22Rv1 (cell line): Measurements from ENCODE around the gene AJM1.

Experiments used
- ZFX ChIP-seq: fragments of 450-650 bp; IDR thresholded peaks from 2 replicates; pipeline ENCODE4 v1.6.1; 2017; ENCODE audit warnings: antibody characterized with exemption, borderline replicate concordance
- TF ChIP-seq, protein P1 (sequence below): fragments of 450-650 bp; IDR thresholded peaks from 2 replicates; pipeline ENCODE4 v1.5.1; 2017; ENCODE audit warnings: mild to moderate bottlenecking

- TF ChIP-seq, protein P1, sequence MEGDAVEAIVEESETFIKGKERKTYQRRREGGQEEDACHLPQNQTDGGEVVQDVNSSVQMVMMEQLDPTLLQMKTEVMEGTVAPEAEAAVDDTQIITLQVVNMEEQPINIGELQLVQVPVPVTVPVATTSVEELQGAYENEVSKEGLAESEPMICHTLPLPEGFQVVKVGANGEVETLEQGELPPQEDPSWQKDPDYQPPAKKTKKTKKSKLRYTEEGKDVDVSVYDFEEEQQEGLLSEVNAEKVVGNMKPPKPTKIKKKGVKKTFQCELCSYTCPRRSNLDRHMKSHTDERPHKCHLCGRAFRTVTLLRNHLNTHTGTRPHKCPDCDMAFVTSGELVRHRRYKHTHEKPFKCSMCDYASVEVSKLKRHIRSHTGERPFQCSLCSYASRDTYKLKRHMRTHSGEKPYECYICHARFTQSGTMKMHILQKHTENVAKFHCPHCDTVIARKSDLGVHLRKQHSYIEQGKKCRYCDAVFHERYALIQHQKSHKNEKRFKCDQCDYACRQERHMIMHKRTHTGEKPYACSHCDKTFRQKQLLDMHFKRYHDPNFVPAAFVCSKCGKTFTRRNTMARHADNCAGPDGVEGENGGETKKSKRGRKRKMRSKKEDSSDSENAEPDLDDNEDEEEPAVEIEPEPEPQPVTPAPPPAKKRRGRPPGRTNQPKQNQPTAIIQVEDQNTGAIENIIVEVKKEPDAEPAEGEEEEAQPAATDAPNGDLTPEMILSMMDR: no peak
- TF ChIP-seq ZFX: no peak
Measured at GRCh38 chr9:136835162-136835931, 6.9 kb upstream of the AJM1 start.
